Transverse colon (tissue), 4 donors: Measurements from ENCODE around the gene ZNF425. TPM values are rescaled to one million over a fixed set of nuclear protein-coding genes. Genes with fewer than 3 reads are reported as not detected.

Source experiments
- DNase-seq: peaks from one replicate; pipeline ENCODE4 v3.0.0-alpha.2; 2019
- H3K27ac ChIP-seq, 4 donors: fragments of 200-600 bp; sonication (generic); 2 replicates each; pipeline ENCODE4 v1.5.1; 2016 to 2018; ENCODE audit warnings: inconsistent platforms in 4 of 4
- H3K27me3 ChIP-seq: fragments of 200-600 bp; sonication (generic); 2 replicates; pipeline ENCODE4 v1.5.1; 2017; ENCODE audit warnings: inconsistent platforms
- H3K36me3 ChIP-seq, 4 donors: fragments of 200-600 bp; sonication (generic); 2 replicates each; pipeline ENCODE4 v1.5.1; 2017 to 2019; ENCODE audit warnings: inconsistent platforms in 4 of 4
- H3K4me1 ChIP-seq, 4 donors: fragments of 200-600 bp; sonication (generic); 2 replicates each; pipeline ENCODE4 v1.5.1; 2017 to 2020; ENCODE audit warnings: inconsistent platforms in 4 of 4
- H3K4me3 ChIP-seq, 4 donors: fragments of 200-600 bp; sonication (generic); 1 replicate in 1 of 4; 2 replicates in 3 of 4; pipeline versions ENCODE4 v1.5.1 to v1.6.1; 2017 to 2019; ENCODE audit warnings: inconsistent platforms in 4 of 4
- H3K9me3 ChIP-seq, 2 donors: fragments of 200-600 bp; sonication (generic); 2 replicates each; pipeline ENCODE4 v1.5.1; 2017 to 2019; ENCODE audit warnings: inconsistent platforms in 2 of 2
- CTCF ChIP-seq, 5 experiments: fragments of 200-600 bp in 3 of 5; fragments of 450-650 bp in 2 of 5; sonication (generic) in 3 of 5; IDR thresholded peaks; 1 replicate in 2 of 5; 2 replicates in 3 of 5; pipeline ENCODE4 v1.5.1; 2016 to 2017; ENCODE audit warnings: antibody characterized with exemption in 5 of 5, inconsistent platforms in 3 of 5, mild to moderate bottlenecking in 2 of 5, moderate library complexity in 1 of 5
- EP300 ChIP-seq: sonication (generic); formaldehyde crosslinking; IDR thresholded peaks from one replicate; pipeline ENCODE4 v1.6.1; 2017; ENCODE audit warnings: antibody characterized with exemption, low read depth
- POLR2A ChIP-seq: fragments of 450-650 bp; IDR thresholded peaks from one replicate; pipeline ENCODE4 v1.6.1; 2016; ENCODE audit warnings: antibody characterized with exemption, mild to moderate bottlenecking, moderate library complexity
- POLR2AphosphoS5 ChIP-seq, 3 donors: sonication (generic); formaldehyde crosslinking; IDR thresholded peaks; one replicate each; pipeline ENCODE4 v1.6.1; 2016; ENCODE audit warnings: antibody characterized with exemption in 3 of 3
- WGBS, 2 donors: methylation state at CpG; one replicate each; pipeline ENCODE4 v1.1.5; 2018; ENCODE audit warnings: low coverage in 1 of 2; 5-methylcytosine and 5-hydroxymethylcytosine counted together
- in situ Hi-C, 4 donors: fragments of 200-750 bp; cut with MboI; loops; one replicate each; pipeline versions ENCODE4 v1.15.0 to v1.15.1; 2017; ENCODE audit warnings: low sequenced_read_pairs in 3 of 4, low pct_ligation_motif_present in 1 of 4, low pct_unique_long_range_greater_than_20kb in 1 of 4
- intact Hi-C: fragments of 100-400 bp; cut with DNase I; formaldehyde crosslinking; loops from one replicate; pipeline ENCODE4 v1.15.1; 2023; ENCODE audit warnings: low total_unique reads
- total RNA-seq, 4 donors: library from RNA; depleted of rRNA; stranded (reverse); fragments of >200 nt; gene quantifications; one replicate each; pipeline ENCODE4 v1.1.0, GENCODE V29; 2016

Gene ZNF425
- total RNA-seq, 4 donors from 2014 or later: 0.37 to 2.3 (median 1.6) TPM

GRCh38 chr7:149104214-149104613 is 21.9 kb downstream of the ZNF425 start:
- 98% methylated on average over 35 of the region's 35 CpGs; no CpG with 5 or more reads in 1 of the 2 donors for WGBS, 2 donors
- Histone ChIP-seq H3K36me3 (no peaks in the 10 kb centered on the region), H3K27me3 (no peaks in the 10 kb centered on the region), H3K9me3 (no peaks in the 10 kb centered on the region), H3K4me3 (no peak overlapping the region), H3K27ac (no peak overlapping the region), H3K4me1 (no peaks in the 10 kb centered on the region)
- no peak for DNase-seq
- in situ Hi-C loops: no loop called here
- intact Hi-C loops: no loop called here
- no peak for TF ChIP-seq CTCF (IDR thresholded peaks at IDR 0.05)
- no peak for TF ChIP-seq POLR2A
- no peak for TF ChIP-seq EP300
- no peak for TF ChIP-seq POLR2AphosphoS5 (IDR thresholded peaks at IDR 0.05)

- TF ChIP-seq POLR2A (no peak), POLR2AphosphoS5 (IDR thresholded peaks at IDR 0.05) (no peak), EP300 (no peak), CTCF (IDR thresholded peaks at IDR 0.05) (no peak)
- Histone ChIP-seq H3K4me3 (no peak overlapping the region), H3K9me3 (no peaks in the 10 kb centered on the region), H3K4me1 (no peaks in the 10 kb centered on the region), H3K27ac (no peak overlapping the region), H3K36me3 (no peaks in the 10 kb centered on the region), H3K27me3 (no peaks in the 10 kb centered on the region)
- intact Hi-C loops (no loop called here), in situ Hi-C loops (no loop called here)
- WGBS, 2 donors: 92% methylated on average over 9 of the region's 9 CpGs; no CpG with 5 or more reads in 1 of the 2 donors
- DNase-seq: no peak
Measured at GRCh38 chr7:149103424-149103823, 22.7 kb downstream of the ZNF425 start.

- TF ChIP-seq POLR2AphosphoS5 (IDR thresholded peaks at IDR 0.05): no peak
- no peak for TF ChIP-seq CTCF (IDR thresholded peaks at IDR 0.05)
- no peak for TF ChIP-seq EP300
- no peak for TF ChIP-seq POLR2A
- in situ Hi-C loops: no loop called here
- intact Hi-C loops: no loop called here
Measured at GRCh38 chr7:149102666-149103065, 23.5 kb downstream of the ZNF425 start.

GRCh38 chr7:149100821-149101220 is 25.3 kb downstream of the ZNF425 start:
- Histone ChIP-seq H3K4me3 (no peak overlapping the region), H3K36me3 (no peaks in the 10 kb centered on the region), H3K27ac (no peak overlapping the region), H3K27me3 (no peaks in the 10 kb centered on the region), H3K9me3 (no peaks in the 10 kb centered on the region), H3K4me1 (no peaks in the 10 kb centered on the region)
- WGBS, 2 donors: 80 to 83% methylated on average over 1 to 2 of the region's 2 CpGs
- intact Hi-C loops: no loop called here
- no peak for DNase-seq
- no peak for TF ChIP-seq POLR2A
- TF ChIP-seq EP300: no peak
- no peak for TF ChIP-seq CTCF (IDR thresholded peaks at IDR 0.05)
- TF ChIP-seq POLR2AphosphoS5 (IDR thresholded peaks at IDR 0.05): no peak
- in situ Hi-C loops: no loop called here

More at GRCh38 chr7:149102666-149103065, 23.5 kb downstream of the ZNF425 start:
- Histone ChIP-seq H3K36me3 (no peaks in the 10 kb centered on the region), H3K9me3 (no peaks in the 10 kb centered on the region), H3K27me3 (no peaks in the 10 kb centered on the region), H3K4me1 (no peaks in the 10 kb centered on the region), H3K4me3 (no peak overlapping the region), H3K27ac (no peak overlapping the region)
- DNase-seq: no peak
- WGBS, 2 donors: 60 to 64% methylated on average over 1 of the region's 1 CpG
